ENCODE data around the gene MUS81.

- TF ChIP-seq IRF2 (CRISPR knock-in tag; IDR thresholded peaks at IDR 0.05; ENCODE audit: borderline replicate concordance, low read depth) (no peak), CREB1 (CRISPR knock-in tag; IDR thresholded peaks at IDR 0.05) (no peak), RELA (CRISPR knock-in tag; IDR thresholded peaks at IDR 0.05; ENCODE audit: borderline replicate concordance) (no peak), PREB (CRISPR knock-in tag; IDR thresholded peaks at IDR 0.05; ENCODE audit: borderline replicate concordance) (no peak), ESRRA (CRISPR knock-in tag; IDR thresholded peaks at IDR 0.05; ENCODE audit: borderline replicate concordance) (no peak), NR3C1 (CRISPR knock-in tag; conservative IDR thresholded peaks at IDR 0.05; ENCODE audit: low read depth) (no peak), GRHL2 (CRISPR knock-in tag; IDR thresholded peaks at IDR 0.05; ENCODE audit: insufficient replicate concordance, severe bottlenecking) (no peak), PRDM15 (CRISPR knock-in tag; IDR thresholded peaks at IDR 0.05) (no peak), FOXP1 (CRISPR knock-in tag; IDR thresholded peaks at IDR 0.05; ENCODE audit: borderline replicate concordance) (no peak), AFF4 (CRISPR knock-in tag; IDR thresholded peaks at IDR 0.05; ENCODE audit: borderline replicate concordance) (no peak), SP1 (CRISPR knock-in tag; conservative IDR thresholded peaks at IDR 0.05) (no peak)
- TF ChIP-seq, protein P1, sequence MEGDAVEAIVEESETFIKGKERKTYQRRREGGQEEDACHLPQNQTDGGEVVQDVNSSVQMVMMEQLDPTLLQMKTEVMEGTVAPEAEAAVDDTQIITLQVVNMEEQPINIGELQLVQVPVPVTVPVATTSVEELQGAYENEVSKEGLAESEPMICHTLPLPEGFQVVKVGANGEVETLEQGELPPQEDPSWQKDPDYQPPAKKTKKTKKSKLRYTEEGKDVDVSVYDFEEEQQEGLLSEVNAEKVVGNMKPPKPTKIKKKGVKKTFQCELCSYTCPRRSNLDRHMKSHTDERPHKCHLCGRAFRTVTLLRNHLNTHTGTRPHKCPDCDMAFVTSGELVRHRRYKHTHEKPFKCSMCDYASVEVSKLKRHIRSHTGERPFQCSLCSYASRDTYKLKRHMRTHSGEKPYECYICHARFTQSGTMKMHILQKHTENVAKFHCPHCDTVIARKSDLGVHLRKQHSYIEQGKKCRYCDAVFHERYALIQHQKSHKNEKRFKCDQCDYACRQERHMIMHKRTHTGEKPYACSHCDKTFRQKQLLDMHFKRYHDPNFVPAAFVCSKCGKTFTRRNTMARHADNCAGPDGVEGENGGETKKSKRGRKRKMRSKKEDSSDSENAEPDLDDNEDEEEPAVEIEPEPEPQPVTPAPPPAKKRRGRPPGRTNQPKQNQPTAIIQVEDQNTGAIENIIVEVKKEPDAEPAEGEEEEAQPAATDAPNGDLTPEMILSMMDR (IDR thresholded peaks at IDR 0.05): no peak
- TF ChIP-seq, protein P2, sequence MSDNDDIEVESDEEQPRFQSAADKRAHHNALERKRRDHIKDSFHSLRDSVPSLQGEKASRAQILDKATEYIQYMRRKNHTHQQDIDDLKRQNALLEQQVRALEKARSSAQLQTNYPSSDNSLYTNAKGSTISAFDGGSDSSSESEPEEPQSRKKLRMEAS (CRISPR knock-in tag; IDR thresholded peaks at IDR 0.05): no peak
Observed at GRCh38 chr11:65861165-65861505, 902 bp downstream of the MUS81 start.

All from WTC11 (cell line).